ENCODE measurements around the gene BLOC1S5.
"Not testable (repeated sequence)": the region's sequence is repeated elsewhere in the genome, so short reads cannot be mapped to it uniquely, and the experiment has no call there.

The BLOC1S5 gene

GRCh38 chr6:8061736-8062135 is 2.5 kb downstream of the BLOC1S5 start:
- DNase-seq (ENCODE audit: low read depth): no peak
- TF ChIP-seq CTCF (IDR thresholded peaks at IDR 0.05; ENCODE audit: low read depth, low read length, missing control alignments): no peak
- no peak overlapping the region for H3K4me3 ChIP-seq (ENCODE audit: low read depth, low read length)

GRCh38 chr6:8060346-8060745 is 3.8 kb downstream of the BLOC1S5 start:
- H3K4me3 ChIP-seq (ENCODE audit: low read depth, low read length): no peak overlapping the region
- DNase-seq (ENCODE audit: low read depth): no peak
- TF ChIP-seq CTCF (IDR thresholded peaks at IDR 0.05; ENCODE audit: low read depth, low read length, missing control alignments): no peak

- no peak for DNase-seq (ENCODE audit: low read depth)
- H3K4me3 ChIP-seq (ENCODE audit: low read depth, low read length): no peak overlapping the region
- no peak for TF ChIP-seq CTCF (IDR thresholded peaks at IDR 0.05; ENCODE audit: low read depth, low read length, missing control alignments)
Observed at GRCh38 chr6:8059129-8059528, 5.1 kb downstream of the BLOC1S5 start.

GRCh38 chr6:8057793-8058192 is 6.4 kb downstream of the BLOC1S5 start:
- no peak for TF ChIP-seq CTCF (IDR thresholded peaks at IDR 0.05; ENCODE audit: low read depth, low read length, missing control alignments)
- DNase-seq (ENCODE audit: low read depth): no peak
- H3K4me3 ChIP-seq (ENCODE audit: low read depth, low read length): no peak overlapping the region

GRCh38 chr6:8057263-8057662 is 6.9 kb downstream of the BLOC1S5 start:
- H3K4me3 ChIP-seq (ENCODE audit: low read depth, low read length): no peak overlapping the region
- no peak for DNase-seq (ENCODE audit: low read depth)
- TF ChIP-seq CTCF (IDR thresholded peaks at IDR 0.05; ENCODE audit: low read depth, low read length, missing control alignments): no peak

- no peak for DNase-seq (ENCODE audit: low read depth)
- H3K4me3 ChIP-seq (ENCODE audit: low read depth, low read length): no peak overlapping the region
- no peak for TF ChIP-seq CTCF (IDR thresholded peaks at IDR 0.05; ENCODE audit: low read depth, low read length, missing control alignments)
Observed at GRCh38 chr6:8054276-8054675, 9.9 kb downstream of the BLOC1S5 start.

- DNase-seq (ENCODE audit: low read depth): no peak
- H3K4me3 ChIP-seq (ENCODE audit: low read depth, low read length): no peak overlapping the region
- no peak for TF ChIP-seq CTCF (IDR thresholded peaks at IDR 0.05; ENCODE audit: low read depth, low read length, missing control alignments)
Observed at GRCh38 chr6:8047541-8048292, 16.5 kb downstream of the BLOC1S5 start.

GRCh38 chr6:8045769-8046168 is 18.4 kb downstream of the BLOC1S5 start:
- not testable (repeated sequence) for H3K4me3 ChIP-seq (ENCODE audit: low read depth, low read length); DNase-seq (ENCODE audit: low read depth)

Data from GM12864 (cell line).